Skeletal muscle satellite cell (primary cell): Measurements from ENCODE around the gene C1QTNF4. TPM values are rescaled to one million over a fixed set of nuclear protein-coding genes. Genes with fewer than 3 reads are reported as not detected.
"Not testable (repeated sequence)": the region's sequence is repeated elsewhere in the genome, so short reads cannot be mapped to it uniquely, and the experiment has no call there.

Experiments
- H3K27me3 ChIP-seq: 2 replicates; pipeline ENCODE4 v1.7.0; 2013; ENCODE audit warnings: low read length; ENCODE audit not compliant: control insufficient read depth, insufficient read depth
- H3K36me3 ChIP-seq: 2 replicates; pipeline ENCODE4 v1.7.0; 2013; ENCODE audit warnings: mild to moderate bottlenecking, control low read depth, low read length; ENCODE audit not compliant: insufficient read depth
- H3K4me1 ChIP-seq: 2 replicates; pipeline ENCODE4 v1.7.0; 2013; ENCODE audit warnings: low read length; ENCODE audit not compliant: control insufficient read depth, insufficient read depth
- H3K4me2 ChIP-seq: 2 replicates; pipeline ENCODE4 v1.7.0; 2013; ENCODE audit warnings: mild to moderate bottlenecking, low read length
- H3K4me3 ChIP-seq: 2 replicates; pipeline ENCODE4 v1.7.0; 2013; ENCODE audit warnings: low read length
- H3K9ac ChIP-seq: 2 replicates; pipeline ENCODE4 v1.7.0; 2013; ENCODE audit warnings: mild to moderate bottlenecking, low read depth, low read length, moderate library complexity
- H3K9me3 ChIP-seq: replicated peaks from 2 replicates; pipeline ENCODE4 v1.7.0; 2013; ENCODE audit warnings: mild to moderate bottlenecking, control low read depth, low read length
- small RNA-seq: library from RNA; depleted of rRNA; stranded (forward); fragments of <200 nt; gene quantifications from one replicate; pipeline ENCODE3, GENCODE V24; 2012

The C1QTNF4 gene

DNA sequence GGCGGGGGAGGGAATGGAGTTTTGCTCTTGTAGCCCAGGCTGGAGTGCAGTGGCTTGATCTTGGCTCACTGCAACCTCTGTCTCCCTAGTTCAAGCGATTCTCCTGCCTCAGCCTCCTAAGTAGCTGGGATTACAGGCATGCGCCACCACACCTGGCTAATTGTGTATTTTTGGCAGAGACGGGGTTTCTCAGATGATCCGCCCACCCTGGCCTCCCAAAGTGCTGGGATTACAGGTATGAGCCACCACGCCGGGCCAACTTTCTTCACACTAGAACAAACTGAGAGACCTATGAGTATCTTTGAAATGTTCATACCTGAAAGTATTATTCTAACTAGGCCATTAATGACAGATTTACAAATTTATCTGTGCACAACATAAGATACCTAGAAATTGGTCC lies 47.9 kb downstream of the C1QTNF4 start:
- not testable (repeated sequence) for H3K4me3 ChIP-seq, H3K4me2 ChIP-seq, H3K9me3 ChIP-seq, H3K27me3 ChIP-seq, H3K9ac ChIP-seq, H3K36me3 ChIP-seq
- peaks cover 28% of the 10 kb centered on the region for H3K4me1 ChIP-seq

DNA sequence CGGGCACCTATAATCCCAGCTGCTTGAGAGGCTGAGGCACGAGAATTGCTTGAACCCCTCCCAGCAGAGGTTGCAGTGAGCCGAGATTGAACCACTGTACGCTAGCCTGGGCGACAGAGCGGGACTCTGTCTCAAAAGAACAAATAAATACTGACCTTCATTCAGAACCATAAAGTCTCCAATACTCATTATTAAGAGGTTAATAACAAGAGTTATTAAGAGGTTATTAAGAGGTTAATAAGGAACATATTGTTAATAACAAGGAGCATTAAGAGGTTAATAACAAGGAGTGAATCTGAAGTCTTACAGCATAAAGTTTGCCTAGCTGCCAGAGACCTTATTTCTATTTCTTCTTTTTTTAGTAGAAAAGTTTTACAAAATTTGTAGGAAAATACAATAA lies 48.9 kb downstream of the C1QTNF4 start:
- Histone ChIP-seq H3K9me3 (no peaks in the 10 kb centered on the region), H3K4me1 (peaks cover 27% of the 10 kb centered on the region), H3K36me3 (peaks cover 6% of the 10 kb centered on the region), H3K9ac (no peak overlapping the region), H3K27me3 (no peaks in the 10 kb centered on the region), H3K4me2 (no peak overlapping the region), H3K4me3 (no peak overlapping the region)

DNA sequence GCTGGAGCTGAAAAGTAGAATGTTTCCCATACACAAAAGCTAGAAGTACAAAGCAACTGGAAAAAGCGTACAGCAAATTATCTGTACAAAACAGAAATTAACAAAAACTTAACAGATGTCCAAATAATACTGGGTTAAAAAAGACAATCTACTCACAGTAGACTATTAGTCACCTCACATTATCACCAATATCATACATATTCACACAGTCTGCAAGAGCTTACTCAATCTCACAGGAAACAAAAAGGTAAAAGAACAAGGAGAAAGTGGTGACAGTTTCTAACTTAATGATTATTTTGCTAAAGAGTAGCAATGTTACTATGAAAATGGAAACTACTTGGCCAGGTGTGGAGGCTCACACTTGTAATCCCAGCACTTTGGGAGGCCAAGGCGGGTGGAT lies 53.1 kb downstream of the C1QTNF4 start:
- no peak overlapping the region for H3K9ac ChIP-seq
- no peak overlapping the region for H3K4me3 ChIP-seq
- H3K9me3 ChIP-seq: no peaks in the 10 kb centered on the region
- peaks cover 37% of the 10 kb centered on the region for H3K4me1 ChIP-seq
- H3K36me3 ChIP-seq: no peaks in the 10 kb centered on the region
- H3K4me2 ChIP-seq: peak overlapping the region; percentile 70
- H3K27me3 ChIP-seq: no peaks in the 10 kb centered on the region

DNA sequence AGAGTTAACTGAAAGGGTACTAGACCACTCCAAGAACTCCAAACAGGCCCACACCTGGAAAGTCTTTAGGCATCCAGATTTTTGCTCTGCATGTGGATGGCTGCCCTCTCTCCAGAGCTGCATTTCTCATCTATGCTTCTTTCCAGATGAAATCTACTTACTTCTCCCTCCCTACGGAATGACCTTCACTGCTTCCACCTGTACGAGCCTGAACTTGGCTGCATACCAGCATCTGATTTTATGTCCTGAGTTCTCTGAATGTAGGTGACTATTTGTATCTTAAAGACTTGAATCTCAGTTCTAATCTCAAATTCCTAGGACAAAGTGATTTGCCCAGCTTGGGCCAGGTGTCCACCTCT lies 54.6 kb downstream of the C1QTNF4 start:
- Histone ChIP-seq H3K36me3 (no peaks in the 10 kb centered on the region), H3K9me3 (no peaks in the 10 kb centered on the region), H3K9ac (peak overlapping the region; percentile 35), H3K4me3 (peak overlapping the region; percentile 11), H3K27me3 (no peaks in the 10 kb centered on the region), H3K4me2 (peak overlapping the region; percentile 70), H3K4me1 (peaks cover 40% of the 10 kb centered on the region)

Small RNA genes within 50 kb of the gene (small RNA-seq; reads per million reads assigned to genes)
- gene RN7SL652P (not detected), gene RNU5E-10P (not detected)
